CD4-positive, alpha-beta T cell treated with Interleukin-1 beta for 1 hour (primary cell): ENCODE measurements around the gene TMEM51.

Experiments used
- DNase-seq, 2 donors: peaks; one replicate each; pipeline ENCODE4 v3.0.0-alpha.2; 2020 to 2022

TMEM51 gene

DNA sequence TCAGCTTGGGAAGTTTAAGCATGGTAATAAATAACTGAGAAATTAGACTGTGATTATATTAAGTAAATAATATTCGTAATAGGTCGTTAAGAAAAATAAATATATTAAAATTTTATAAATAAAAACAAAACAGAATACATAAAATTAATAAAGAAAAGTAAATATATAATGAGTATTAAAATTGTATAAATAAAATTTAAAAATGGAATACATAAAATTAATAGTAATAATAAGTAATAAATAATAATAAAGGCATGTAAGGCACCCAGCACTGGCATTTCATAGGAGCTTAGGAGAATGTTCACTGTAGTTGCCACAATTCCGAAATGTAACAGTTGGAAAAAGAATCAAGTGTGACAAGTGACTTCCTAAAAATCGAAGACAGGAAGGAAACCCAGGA is 47.7 kb downstream of the TMEM51 start:
- no peak for DNase-seq

DNA sequence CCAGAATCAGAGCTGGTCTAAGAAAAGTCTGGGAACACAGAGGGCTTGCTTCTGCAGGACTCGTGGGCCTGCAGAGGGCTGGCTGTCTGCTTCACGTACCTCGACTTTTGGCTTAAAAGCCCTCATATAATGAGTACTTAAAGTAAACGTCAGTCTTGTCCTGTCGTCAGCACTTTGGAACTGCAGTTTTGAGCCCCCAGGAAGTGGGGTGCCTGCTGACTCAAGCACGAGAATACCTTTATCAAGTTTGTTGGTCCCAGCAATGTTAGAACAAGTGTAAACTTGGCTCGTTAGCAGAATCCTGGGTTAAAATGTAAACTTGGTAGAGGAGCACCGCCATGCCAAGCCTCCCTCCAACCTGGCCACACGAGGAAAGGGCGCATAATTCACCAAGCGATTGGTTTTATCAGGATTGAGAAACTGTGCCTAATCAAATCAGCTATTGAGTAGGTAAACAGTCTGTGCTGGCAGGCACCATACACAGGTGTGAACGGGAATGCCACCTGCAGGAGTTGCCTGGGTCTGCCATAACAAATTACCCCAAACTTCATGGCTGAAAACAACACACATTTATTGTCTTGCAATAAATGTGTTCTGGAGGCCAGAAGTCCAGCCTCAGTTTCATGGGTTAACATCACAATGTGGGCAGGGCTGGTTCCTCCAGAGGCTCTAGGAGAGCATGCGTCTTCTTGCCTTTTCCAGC is 48.5 kb downstream of the TMEM51 start:
- no peak for DNase-seq

DNA sequence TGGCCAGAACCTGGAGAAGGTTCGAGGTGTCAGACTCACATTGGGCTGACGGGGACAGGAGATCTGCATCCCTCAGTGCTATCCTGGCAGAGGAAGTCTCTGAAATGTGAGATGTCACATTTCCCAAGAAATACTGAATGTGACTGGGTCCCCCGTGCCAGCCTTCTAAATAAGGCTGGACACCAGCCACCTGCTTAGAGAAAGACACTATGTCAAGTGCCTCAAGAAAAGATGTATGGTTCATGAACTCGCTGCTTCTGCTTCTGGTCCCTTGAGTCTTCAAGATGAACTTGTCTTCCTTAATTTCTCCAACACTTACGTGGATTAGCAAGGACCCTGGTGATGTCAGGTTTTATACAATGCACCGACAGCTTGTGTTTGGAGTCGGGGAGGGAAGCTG is 51.4 kb downstream of the TMEM51 start:
- no peak for DNase-seq

DNA sequence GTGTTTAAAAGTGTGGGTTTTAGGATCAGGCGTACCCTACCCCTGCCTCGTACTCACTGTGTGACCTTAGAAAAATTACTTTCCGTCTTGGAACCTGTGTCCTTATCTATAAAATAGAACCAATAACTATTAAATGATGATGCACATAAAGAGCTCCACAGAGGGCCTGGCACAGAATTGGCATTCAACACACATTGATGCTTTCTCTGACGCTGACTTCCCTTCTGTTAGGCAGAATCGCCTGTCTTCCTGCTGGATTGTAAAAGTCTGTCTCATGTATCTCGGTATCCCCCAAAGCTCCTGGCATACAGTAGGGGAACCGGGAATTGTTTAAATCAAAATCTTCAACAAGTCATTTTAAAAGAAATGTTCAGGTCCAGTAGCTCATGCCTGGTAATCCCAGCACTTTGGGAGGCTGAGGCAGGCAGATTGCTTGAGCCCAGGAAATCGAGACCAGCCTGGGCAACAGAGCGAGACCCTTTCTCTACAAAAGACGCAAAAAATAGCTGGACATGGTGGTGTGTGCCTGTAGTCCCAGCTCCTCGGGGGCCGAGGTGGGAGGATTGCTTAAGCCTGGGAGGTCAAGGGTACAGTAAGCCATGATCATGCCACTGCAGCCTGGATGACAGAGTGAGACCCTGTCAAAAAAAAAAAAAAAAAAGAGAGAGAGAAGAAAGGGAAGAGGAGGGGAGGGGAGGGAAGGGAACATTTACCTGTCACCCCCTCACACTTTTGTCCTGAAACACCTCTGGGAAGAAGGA is 52.2 kb downstream of the TMEM51 start:
- no peak for DNase-seq

DNA sequence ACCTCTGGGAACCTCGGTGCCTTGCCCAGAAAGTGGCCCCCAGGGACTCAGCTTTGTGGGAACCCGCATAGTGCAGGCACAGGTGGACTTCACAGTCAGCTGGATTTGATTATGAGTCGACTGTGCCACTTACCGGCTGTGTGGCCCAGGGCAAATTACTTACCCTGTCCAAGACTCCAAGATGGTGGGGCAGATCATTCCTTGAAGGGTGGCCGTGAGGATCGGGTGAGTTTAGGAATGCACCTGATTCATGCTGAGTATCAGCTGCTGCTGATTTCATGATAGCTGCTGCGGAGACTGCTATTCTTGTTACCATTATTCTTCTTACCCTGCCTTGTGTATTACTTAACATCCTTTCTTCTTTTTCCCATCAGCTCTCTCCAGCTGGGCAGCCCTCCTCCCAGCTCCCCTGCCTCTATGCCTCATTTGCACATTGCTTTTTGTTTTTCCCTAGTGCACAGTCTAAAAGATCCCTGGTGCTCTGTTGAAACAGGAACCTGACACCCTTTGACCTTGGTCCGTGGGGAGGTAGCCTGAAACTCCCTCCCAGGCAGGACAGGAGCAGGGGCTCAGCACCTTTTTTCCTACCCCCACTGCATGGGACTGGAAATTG is 53.0 kb downstream of the TMEM51 start:
- no peak for DNase-seq

DNA sequence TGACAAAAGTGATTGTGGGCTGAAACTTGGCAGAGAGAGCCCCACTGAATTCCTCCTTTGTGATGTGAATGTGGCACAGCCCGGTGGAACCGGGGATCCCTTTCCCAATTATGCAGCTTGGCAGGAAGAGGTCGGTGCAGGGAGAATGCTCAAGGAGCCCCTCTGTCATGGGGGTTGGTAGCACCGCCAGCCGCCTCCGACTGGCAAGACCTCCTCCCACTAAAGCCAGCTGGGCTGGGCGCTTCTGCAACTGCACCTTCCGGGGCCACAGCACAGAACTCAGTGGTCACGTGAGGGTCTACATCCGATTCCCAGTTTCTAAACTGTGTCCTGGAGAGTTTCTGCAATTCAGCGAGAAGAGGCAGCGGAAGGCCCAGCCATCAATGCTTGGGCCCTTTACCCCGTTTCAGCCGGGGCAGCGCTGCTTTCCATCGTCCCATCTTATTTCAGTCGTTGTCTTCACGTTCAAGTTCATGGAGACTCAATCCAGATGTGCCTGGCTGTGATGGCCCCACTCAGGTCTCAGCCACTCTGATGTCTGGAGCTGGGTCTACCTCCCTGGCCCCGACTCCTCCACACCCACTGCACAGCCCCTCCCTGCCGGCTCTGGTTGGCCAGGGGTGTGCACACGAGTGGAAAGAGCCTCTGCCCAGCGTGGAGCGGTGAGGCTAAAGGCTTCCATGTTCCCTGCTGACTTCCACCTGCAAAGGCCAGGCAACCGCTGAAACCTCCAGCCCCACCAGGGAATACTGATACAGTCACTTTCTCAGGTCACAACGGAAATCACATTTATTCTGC is 53.7 kb downstream of the TMEM51 start:
- no peak for DNase-seq

DNA sequence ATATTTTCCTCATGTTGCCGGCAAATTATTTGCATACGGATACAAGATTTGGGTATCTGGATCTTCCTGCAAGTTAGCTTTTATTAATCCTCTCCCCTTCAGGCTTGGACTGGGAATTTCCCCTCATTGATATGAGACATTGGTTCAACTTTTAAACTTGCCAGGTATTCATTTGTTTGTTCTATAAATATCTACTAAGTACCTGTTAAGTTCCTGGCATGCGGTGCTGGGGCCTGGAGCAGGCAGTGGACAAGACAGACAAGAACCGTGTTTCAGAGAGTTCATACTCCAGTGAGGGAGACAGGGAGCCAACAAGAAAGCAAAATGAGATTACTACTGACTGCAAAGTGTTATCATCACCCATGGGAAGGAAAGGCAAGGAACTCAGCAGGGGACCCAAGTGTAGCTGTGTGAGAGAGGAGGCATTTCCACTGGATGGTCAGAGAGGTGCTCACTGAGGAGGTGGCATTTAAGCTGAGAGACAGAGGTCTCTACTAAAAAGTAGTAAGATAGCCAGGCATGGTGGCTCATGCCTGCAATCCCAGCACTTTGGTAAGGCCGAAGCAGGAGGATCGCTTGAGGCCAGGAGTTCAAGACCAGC is 54.4 kb downstream of the TMEM51 start:
- no peak for DNase-seq

DNA sequence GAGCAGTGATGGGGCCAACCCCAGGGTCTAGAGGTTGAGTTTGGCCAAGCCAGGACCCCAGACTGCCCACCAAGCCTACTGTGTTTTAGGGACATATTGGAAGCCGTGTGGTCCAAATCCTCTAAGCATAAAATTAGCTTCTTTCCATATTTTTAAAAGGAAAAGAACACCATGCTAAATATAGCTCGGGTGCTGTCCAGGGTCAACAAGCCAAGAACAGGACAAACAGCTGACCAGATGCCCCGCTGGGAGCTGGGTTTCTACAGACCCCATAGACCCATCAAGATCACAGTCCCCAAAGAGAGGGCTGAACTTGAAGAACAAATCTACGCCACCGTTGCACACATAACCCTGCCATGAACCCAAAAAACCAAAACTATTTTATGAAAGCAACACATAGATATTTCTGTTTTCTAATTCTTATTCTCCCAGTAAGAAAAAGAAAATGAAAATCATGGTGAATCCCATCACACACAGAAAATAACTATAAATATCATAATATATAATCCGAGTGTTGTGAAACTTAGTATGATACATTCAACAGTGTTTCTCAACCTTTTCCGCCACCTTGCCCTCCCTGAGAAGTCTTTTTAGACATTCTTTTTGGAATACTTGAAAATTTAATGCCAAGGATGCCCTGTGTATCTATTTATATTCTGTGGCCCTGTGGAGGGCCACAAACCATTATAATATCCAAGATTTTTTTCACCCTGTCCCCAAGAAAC is 57.3 kb downstream of the TMEM51 start:
- no peak for DNase-seq

DNA sequence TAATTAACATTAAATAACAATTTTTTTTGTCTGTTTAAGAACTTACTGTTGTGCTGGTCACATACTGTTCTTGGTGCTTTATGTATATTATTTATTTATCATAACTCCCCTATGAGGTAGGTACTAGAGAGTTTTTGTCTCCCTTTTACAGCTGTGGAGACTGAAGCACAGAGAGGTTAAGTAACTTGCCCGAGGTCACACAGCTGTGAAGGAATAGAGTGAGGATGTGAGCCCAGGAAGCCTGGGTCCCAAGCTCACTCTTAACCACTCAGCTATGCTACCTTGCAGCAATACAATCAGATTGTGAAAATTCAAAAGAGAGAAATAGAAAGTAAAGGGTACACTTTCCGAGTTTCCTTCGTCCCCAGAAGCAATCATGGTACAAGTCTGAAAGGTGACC is 57.9 kb downstream of the TMEM51 start:
- no peak for DNase-seq

DNA sequence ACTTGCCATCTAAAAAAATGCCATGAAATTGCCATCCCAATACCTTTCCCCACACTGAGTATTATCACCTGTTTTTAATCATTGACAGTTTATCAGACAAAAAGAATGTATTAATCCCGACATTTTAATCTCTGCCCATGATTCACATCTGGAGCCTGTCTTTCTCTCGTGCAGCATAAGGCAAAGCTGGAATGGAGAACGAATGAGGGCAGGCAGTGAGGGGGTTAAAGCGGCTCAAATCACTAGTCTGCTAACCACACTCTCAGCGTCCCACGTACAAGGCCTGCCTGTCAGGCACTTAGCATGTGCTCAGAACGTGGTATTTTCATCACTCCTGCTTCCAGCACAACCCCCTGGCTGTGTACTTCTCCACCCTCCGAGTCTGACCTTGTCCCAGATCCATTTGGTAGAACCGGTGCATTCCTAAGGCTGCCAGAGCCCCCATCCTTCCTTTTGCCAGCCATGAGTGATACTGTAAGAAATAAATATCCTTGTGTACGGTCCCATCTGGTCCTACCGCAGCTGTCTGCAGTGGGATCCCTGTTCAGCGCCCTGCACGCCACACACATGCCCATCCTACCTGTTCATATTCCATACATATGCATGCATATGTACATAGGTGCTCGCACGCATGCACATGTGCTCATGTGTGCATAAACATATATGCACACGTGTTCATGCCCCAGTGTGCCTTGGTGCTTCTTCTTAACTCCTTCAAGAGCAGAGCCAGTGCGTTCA is 58.8 kb downstream of the TMEM51 start:
- no peak for DNase-seq

DNA sequence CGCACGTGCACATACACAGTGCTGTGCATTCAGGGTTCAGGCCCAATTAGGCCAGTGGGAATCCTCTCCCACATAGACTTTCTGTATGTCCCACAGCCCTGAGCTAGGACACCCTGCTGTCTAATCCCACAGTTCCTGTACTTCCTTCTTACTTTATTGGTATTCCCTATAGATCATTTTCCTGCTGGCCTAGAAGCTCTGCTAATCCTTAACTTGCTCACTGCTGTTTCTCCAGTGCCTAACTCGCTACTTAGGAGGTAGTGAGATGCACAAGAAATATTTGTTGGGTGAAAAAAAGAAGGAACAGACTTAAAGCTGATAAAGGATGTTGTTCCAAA is 59.4 kb downstream of the TMEM51 start:
- no peak for DNase-seq

DNA sequence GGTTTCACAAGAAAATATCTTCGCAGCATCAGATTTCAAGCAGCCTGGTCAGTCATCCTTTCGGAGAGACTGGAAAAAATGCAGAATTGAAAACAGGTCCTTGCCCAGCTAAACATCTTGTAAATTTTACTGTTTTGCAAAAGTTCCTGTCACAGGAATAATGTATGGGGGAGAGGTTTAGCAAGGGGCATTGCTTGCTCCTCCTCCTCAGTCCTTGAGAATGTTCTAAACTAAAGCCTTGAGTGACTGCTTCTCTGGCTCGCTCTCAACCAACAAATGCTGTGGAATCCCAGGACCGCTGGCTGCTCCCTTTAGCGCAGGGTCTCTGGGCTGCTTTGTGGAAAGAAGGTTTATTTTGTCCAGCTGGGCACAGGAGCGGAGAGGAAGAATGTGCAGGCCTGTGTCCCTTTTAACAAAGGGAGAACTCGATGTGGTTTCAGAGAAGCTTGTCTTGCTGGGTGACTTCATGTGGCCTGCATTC is 59.8 kb downstream of the TMEM51 start:
- DNase-seq = no peak

DNA sequence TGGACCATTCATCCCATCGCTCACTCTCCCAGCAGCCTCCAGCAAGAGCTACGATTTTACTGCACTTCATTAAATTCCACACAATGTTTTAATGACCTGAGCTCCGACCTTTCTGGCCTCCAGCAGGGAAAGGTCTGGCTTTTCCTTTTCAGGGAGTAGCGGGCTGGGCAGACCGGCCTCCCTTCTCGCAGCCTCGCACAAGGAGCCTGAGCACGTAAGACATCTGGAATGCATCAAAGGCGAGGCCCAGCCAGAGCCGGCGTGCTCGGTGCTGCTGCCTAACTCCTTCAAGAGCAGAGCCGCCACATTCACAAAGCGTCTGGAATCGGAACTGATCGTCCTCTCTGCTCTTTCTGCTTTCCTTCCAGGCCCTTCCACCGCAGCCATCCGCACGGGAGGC is 61.0 kb downstream of the TMEM51 start:
- DNase-seq = no peak

DNA sequence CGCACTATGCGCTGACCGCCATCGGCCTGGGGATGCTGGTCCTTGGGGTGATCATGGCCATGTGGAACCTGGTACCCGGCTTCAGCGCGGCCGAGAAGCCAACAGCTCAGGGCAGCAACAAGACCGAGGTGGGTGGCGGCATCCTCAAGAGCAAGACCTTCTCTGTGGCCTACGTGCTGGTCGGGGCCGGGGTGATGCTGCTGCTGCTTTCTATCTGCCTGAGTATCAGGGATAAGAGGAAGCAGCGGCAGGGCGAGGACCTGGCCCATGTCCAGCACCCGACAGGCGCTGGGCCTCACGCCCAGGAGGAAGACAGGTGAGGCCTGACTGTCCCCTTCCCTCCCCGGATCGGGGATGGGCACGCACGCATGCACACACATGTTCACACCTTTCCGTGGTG is 61.6 kb downstream of the TMEM51 start:
- no peak for DNase-seq

DNA sequence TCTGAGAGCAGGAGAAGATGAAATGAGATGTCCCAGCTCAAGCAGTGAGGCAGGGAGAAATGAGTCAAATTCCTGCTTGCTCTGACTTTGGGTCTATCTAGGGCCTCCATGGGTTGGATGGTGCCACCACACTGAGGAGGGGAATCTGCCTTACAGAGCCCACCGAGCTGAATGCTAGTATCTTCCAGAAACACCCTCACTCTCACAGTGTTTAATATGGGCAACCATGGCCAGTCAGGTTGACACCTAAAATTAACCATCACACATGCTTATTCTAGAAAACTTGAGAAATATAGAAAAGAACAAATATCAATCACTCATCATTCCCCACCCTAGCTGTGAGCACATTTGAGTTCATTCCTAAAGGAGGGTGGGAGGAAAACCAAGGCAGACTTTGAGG is 64.1 kb downstream of the TMEM51 start:
- DNase-seq = no peak

DNA sequence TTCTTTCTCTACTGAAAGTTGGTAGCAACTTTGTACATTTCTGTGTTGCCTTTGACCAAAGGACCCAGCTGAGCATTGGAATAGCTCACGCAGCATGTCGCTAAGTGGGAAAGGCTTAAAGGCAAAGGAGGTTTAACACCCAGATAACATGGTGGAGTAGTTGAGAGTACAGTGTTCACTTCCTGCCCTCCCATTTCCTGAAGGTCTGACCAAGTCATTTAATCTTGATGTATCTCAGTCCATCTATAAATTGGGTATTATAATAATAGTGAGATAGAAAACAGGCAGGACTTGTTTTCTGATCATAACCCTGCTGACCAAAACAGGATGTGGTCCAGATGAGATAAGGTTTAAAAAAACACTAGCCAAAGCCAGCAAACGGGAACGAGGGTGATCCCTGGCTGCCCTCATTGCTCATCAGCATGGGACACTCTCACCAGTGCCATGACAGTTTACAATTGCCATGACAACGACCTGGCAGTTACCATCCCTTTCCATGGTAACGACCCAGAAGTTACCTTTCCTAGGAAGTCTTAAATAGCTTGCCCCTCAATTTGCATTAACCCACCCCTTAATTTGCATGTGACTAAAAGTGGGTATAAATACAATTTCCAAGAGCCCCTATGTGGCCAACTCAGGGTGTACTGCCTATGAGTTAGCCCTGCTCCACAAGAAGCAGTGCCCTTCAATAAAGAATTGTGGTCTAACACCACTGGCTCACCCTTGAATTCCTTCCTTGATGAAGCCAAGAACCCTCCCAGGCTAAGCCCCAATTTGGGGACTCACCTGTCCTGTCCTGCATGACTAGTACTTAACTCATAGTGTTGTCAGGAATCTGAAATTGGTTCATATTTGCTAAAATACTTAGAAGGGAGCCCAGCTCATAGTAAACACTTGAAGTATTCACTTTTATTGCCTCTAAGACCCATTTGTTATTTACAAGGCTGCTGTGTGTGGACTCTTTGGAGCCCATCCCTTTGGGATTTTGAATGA is 65.0 kb downstream of the TMEM51 start:
- DNase-seq = peak in 1 of 2 donors; percentile 21

DNA sequence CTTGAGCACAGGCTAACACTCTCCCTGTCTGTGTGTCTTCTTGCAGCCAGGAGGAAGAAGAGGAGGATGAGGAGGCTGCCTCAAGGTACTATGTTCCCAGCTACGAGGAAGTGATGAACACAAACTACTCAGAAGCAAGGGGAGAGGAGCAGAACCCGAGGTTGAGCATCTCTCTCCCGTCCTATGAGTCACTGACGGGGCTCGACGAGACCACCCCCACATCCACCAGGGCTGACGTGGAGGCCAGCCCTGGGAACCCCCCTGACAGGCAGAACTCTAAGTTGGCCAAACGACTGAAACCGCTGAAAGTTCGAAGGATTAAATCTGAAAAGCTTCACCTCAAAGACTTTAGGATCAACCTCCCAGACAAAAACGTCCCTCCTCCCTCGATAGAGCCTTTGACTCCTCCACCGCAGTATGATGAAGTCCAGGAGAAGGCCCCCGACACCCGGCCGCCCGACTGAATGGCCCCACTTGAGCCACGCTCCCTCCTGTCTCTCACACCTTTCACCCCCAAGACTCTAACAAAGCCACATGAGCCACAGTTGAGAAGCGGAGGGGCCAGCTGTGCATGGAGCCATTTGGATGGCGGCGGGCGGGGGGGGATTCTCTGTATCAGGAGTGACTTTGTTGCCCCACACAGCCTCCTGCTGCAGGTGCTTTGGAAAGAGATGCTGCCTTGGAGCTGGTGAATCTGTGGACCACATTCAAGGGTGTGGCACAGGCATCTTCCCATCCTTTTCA is 65.9 kb downstream of the TMEM51 start:
- DNase-seq = no peak

DNA sequence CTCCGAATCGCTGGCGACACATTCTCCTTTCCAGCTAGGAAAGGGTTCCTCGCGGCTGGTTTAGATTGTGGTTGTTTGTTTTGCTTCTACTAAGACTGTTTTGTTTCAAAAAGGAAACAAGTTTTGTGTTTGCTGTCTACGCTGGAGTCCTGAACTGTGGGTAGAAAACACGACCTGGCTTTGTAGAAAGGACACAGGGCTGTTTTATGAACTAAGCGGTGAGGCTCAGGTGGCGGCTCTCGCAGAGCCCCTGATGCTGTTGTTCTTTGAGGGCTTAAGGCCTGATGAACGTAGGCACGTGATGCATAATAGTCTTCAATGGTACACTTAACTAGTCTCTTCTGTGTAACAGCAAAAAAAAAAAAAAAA is 66.5 kb downstream of the TMEM51 start:
- DNase-seq = no peak

DNA sequence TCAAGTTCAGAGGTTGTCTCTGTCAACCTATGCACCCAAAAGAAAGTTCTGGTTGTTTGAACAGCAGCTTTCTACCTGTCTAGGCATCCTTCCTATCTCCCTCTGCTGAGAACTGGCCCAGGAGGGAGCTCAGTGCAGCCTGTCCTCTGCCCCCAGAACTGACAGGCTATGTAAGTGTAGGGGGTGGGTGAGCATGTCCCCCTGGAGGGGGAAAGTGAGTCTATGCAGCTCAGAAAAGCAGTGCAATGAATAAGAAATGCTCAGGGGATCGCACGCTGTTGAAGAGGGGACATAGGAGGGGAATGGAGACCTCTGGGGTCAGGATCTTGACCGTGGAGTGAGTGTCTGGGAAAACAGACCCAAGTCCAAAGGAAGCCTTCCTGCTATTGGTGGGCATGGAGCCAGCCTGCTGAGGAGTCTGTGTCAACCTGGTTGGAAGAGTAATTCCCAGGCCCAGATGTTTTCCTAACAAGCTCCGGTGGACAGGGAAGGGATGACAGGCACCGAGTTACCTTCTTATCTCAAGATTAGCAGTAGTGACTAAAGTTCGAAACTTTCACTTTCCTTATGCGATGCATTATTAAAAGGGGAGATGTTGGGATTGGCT is 67.4 kb downstream of the TMEM51 start:
- DNase-seq = no peak
